ENCODE measurements around the gene B4GALT6.

Gene B4GALT6

GRCh38 chr18:31574359-31574758 is 110.0 kb downstream of the B4GALT6 start:
- no peak for TF ChIP-seq YY1 (IDR thresholded peaks at IDR 0.05; ENCODE audit: insufficient read depth, insufficient read length)
- TF ChIP-seq ZNF274 (IDR thresholded peaks at IDR 0.05; ENCODE audit: low read depth, low read length), result no peak
- no peak for TF ChIP-seq SUZ12 (IDR thresholded peaks at IDR 0.05; ENCODE audit: extremely low read depth, insufficient read depth, insufficient read length)
- Histone ChIP-seq H3K27me3 (ENCODE audit: insufficient read depth, insufficient read length) (no peaks in the 10 kb centered on the region), H3K9me3 (ENCODE audit: insufficient read depth, low read length) (no peaks in the 10 kb centered on the region), H3K9ac (ENCODE audit: insufficient read length, low read depth) (no peak overlapping the region), H3K4me3 (ENCODE audit: insufficient read length, low read depth) (no peak overlapping the region), H3K36me3 (ENCODE audit: insufficient read depth, insufficient read length, low read length) (no peaks in the 10 kb centered on the region), H3K4me1 (ENCODE audit: insufficient read depth, insufficient read length) (peaks cover 3% of the 10 kb centered on the region)
- no peak for DNase-seq (ENCODE audit: low read depth, low spot score)
